Right hindlimb (tissue), 1 donor: ENCODE data around the gene ADCY1.

Source experiments
- DNase-seq: peaks from one replicate; pipeline ENCODE4 v3.0.0-alpha.2; 2018

Gene ADCY1

GRCh38 chr7:45697576-45698136 is 123.5 kb downstream of the ADCY1 start:
- no peak for DNase-seq

- no peak for DNase-seq
Observed at GRCh38 chr7:45698303-45699014, 124.3 kb downstream of the ADCY1 start.

- DNase-seq = no peak
Observed at GRCh38 chr7:45699015-45699309, 124.8 kb downstream of the ADCY1 start.

GRCh38 chr7:45699726-45700390 is 125.7 kb downstream of the ADCY1 start:
- no peak for DNase-seq

- DNase-seq = no peak
Observed at GRCh38 chr7:45700556-45700955, 126.4 kb downstream of the ADCY1 start.

GRCh38 chr7:45701701-45702510 is 127.7 kb downstream of the ADCY1 start:
- no peak for DNase-seq

- no peak for DNase-seq
Observed at GRCh38 chr7:45702751-45703150, 128.6 kb downstream of the ADCY1 start.

GRCh38 chr7:45703373-45703821 is 129.2 kb downstream of the ADCY1 start:
- no peak for DNase-seq

GRCh38 chr7:45703911-45704682 is 129.9 kb downstream of the ADCY1 start:
- no peak for DNase-seq

- DNase-seq = no peak
Observed at GRCh38 chr7:45704683-45705016, 130.5 kb downstream of the ADCY1 start.

- DNase-seq = no peak
Observed at GRCh38 chr7:45708046-45708950, 134.1 kb downstream of the ADCY1 start.

GRCh38 chr7:45709168-45710042 is 135.2 kb downstream of the ADCY1 start:
- no peak for DNase-seq

- DNase-seq = no peak
Observed at GRCh38 chr7:45710271-45711160, 136.3 kb downstream of the ADCY1 start.

- no peak for DNase-seq
Observed at GRCh38 chr7:45711161-45711490, 137.0 kb downstream of the ADCY1 start.

- DNase-seq = no peak
Observed at GRCh38 chr7:45712057-45712689, 138.0 kb downstream of the ADCY1 start.

GRCh38 chr7:45712872-45713668 is 138.9 kb downstream of the ADCY1 start:
- no peak for DNase-seq

- DNase-seq = no peak
Observed at GRCh38 chr7:45713669-45714520, 139.7 kb downstream of the ADCY1 start.

- DNase-seq = no peak
Observed at GRCh38 chr7:45714521-45714820, 140.3 kb downstream of the ADCY1 start.
